Endothelial cell of umbilical vein (primary cell): ENCODE data around the gene IRF5.

Experiments used
- CTCF ChIP-seq, 2 donors: IDR thresholded peaks; 1 replicate in 1 of 2; 2 replicates in 1 of 2; pipeline ENCODE4 v1.5.1; 2011; ENCODE audit warnings: low read length in 2 of 2, mild to moderate bottlenecking in 2 of 2, moderate library complexity in 2 of 2, control low read depth in 1 of 2, inconsistent platforms in 1 of 2, low read depth in 1 of 2; ENCODE audit not compliant: insufficient read depth in 1 of 2; ENCODE audit errors: extremely low read depth in 1 of 2
- EZH2 ChIP-seq: IDR thresholded peaks from 2 replicates; pipeline ENCODE4 v1.6.1; 2012; ENCODE audit warnings: borderline replicate concordance, low read depth, mild to moderate bottlenecking, moderate library complexity, low read length, inconsistent platforms; ENCODE audit not compliant: severe bottlenecking
- JUN ChIP-seq: IDR thresholded peaks from 2 replicates; pipeline ENCODE4 v1.6.1; 2011; ENCODE audit warnings: borderline replicate concordance, low read depth; ENCODE audit not compliant: insufficient read length, insufficient read depth
- POLR2A ChIP-seq: IDR thresholded peaks from 2 replicates; pipeline ENCODE4 v1.6.1; 2012; ENCODE audit warnings: low read depth, mild to moderate bottlenecking, control low read depth, low read length
- TF ChIP-seq, protein P1 (sequence below): IDR thresholded peaks from 2 replicates; pipeline ENCODE4 v1.6.1; 2011; ENCODE audit not compliant: insufficient read depth, insufficient read length

- TF ChIP-seq CTCF (IDR thresholded peaks at IDR 0.05; ENCODE audit: extremely low read depth in 1 of 2, insufficient read depth in 1 of 2, low read depth in 1 of 2, low read length in 2 of 2) (no peak), POLR2A (no peak), EZH2 (no peak), JUN (no peak)
- TF ChIP-seq, protein P1, sequence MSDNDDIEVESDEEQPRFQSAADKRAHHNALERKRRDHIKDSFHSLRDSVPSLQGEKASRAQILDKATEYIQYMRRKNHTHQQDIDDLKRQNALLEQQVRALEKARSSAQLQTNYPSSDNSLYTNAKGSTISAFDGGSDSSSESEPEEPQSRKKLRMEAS: no peak
These were observed 15.8 kb upstream of the IRF5 start for GRCh38 chr7:128921866-128922440.
